Stimulated activated CD8-positive, alpha-beta memory T cell treated with anti-CD3 and anti-CD28 coated beads, Interleukin-2, amount 100 ng/mL, for 48 hours (primary cell): ENCODE data around the gene NDUFA6.
A peak's percentile ranks its signal among the peaks of the same experiment; 100 is the strongest.

ENCODE experiments used
- DNase-seq, 2 donors: peaks; one replicate each; pipeline ENCODE4 v3.0.0-alpha.2; 2020; ENCODE audit warnings: low read depth in 2 of 2

NDUFA6 gene

DNA sequence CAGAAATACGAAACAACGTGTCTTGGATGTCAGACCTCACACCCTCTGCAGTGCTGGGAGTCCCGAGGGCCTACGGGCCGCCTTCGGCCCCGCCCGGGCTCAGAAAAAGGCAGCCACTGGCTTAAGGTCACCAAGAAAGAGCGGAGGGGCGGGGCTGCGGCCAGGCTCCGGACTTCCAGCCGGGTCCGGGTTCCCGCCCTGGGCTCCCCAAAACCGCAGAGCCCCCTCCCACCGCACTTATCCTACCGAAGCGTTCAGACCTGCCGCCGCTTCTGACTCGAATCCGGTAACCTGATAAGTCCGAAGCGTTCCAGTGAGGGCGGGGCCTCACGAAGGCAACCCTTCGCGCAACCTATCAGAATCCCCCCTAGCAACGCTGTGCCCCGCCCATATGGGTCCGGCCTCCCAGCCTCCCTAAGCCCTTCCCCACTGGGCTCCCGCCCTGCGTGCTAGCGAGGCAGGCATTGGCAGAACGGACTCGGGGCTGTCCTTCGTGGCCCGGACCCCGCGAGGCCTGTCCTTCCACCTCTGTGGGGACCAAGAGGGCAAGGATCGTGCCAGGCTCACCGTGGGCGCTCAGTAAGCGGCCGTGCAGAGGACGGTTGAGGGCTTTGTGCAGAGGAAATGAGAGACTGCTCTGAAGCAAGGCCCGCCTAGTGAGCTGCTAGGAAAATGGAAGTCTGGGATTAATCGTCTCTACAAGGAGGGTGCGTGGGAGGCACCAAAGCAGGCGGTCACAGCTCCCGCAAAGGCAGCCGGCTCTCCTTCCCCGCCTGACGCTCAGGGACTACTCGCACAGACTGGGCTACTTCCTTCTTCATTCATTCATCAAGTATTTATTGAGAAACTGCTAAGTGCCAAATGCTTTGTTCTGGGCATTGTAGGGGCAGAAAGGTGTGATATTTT, 19.8 kb downstream of the NDUFA6 start, which contains the start of gene NAGA:
NAGA (minus strand) TSS at position 296 of the 906 bp plus-strand sequence. CDS start 515 bp downstream, outside the sequence.
- peak; percentile 80 to 93 for DNase-seq

DNA sequence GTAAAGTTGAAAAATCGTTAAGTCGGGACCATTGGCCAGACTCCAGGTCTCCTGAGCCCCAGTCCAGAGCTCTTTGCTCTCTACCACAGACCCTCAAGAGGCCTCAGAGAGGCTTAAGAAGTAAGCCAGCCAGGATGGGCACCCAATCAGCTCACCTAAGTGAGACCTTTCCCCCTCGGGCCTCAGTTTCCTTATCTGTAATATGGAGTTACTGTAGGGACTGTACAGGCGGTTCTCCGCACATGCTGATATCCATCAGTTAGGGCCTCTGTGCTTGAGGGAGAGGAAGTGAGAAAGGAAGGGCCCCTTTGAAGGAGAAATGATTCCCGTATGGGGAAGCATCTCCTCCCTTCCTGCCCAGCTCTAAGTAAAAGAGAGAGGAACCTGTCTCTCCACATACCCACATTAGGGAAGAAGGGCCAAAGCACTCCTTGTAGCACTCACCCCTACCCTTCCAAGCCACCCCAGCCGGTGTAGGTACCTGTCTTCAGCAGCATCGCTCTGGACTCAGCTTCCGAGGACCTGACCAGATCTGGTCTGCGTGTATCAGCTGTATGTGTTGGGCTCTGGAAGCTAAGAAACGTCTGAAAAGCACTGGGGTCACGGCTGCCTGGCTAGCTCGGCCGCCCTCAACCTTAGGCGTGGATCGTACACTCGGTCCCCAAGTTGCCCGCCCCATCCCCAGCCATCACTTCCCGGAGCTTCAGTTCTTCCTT, 20.6 kb downstream of the NDUFA6 start:
- no peak for DNase-seq

DNA sequence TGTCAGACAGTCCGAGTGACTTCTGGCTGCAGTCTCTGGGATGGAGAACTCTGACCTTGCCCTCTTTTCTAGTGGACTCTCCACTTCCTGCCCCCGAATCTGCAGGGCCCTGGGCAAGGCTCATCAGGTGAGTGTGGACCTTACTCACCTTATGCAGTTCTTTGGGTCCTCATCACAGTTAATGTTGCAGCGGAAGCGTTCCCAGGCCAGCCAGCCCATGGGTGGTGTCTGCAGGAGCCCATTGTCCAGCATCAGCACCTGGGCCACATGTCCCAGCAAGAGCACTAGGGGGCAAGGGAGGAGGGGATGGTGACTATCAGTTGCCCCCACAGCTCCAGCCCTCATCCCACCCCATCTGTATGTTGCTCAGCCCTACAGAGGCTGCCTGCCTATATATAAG, 22.3 kb downstream of the NDUFA6 start:
- DNase-seq, result no peak

DNA sequence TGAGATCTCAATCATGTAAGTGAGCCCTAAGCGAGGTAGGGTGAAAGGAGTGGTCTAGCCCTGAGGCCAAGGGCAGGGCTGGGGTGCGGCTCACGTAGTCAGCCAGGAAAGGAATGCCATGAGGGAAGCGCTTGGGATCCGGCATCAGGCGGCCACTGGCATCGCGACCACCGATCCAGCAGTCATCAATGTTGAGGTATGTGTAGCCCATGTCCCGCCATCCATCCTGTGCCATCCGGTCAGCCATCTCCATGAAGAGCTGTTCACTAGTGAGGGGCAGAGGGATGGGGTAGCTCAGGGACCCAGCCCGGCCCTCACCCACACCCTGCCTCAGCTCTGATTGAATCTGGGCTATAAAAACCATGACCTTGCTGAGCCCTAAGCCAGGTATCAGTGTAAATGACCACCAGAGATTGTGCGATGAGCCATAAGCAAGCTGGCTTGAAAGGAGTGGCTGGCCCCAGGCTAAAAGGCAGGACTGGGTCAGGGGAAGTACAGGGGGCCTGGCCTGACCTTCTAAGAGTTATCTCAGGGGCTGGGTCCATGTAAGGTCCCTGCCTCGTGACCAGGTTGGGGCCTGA, 22.8 kb downstream of the NDUFA6 start:
- DNase-seq, result no peak

DNA sequence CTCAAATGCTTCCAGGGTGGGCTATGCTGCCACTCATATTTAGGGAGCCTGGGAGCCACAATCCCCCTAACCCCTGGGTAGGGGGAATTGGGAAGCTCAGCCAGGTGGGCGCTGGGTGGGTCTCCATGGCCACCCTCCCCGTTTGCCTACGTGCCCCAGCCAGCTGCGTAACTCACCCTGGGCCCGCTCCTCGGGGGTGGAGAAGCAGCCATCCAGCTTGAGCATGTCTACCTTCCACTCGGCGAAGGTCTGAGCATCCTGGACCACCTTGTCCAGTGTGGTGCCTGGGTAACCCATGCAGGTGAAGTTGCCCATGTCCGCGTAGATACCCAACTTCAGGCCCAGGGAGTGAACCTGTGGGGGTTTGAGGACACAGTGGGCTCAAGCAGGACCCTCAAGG, 23.6 kb downstream of the NDUFA6 start:
- DNase-seq, result no peak

DNA sequence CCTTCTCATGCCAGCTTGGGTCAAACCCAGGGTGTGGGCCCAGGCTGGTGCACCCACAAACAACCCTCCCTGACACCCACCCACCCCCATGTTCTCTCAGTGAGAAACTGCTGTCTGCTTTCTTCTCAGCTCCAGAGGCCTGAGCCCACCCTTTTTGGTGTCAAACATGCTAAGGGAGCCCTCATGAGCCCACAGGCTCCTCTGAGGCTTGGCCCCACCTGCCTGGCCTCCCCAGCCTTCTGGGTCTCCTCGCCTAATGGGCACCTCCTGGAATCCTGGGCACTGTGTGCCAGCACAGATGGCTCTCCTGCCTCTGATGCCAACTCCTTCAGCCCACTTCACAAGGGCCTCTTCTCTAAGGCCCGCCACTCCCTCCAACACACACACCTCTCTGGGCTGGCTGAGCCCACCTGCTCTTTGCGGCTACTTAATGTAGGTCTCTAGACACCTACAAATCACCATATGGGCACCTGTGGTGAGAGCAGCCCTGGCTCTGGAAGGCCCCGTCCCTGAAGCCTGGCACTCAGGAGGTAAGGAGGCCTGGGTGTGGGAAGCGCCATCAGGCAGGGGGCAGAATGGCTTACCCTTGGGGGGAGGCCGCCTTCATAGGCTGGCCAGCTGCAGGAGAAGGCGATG, 24.3 kb downstream of the NDUFA6 start:
- DNase-seq, result no peak

DNA sequence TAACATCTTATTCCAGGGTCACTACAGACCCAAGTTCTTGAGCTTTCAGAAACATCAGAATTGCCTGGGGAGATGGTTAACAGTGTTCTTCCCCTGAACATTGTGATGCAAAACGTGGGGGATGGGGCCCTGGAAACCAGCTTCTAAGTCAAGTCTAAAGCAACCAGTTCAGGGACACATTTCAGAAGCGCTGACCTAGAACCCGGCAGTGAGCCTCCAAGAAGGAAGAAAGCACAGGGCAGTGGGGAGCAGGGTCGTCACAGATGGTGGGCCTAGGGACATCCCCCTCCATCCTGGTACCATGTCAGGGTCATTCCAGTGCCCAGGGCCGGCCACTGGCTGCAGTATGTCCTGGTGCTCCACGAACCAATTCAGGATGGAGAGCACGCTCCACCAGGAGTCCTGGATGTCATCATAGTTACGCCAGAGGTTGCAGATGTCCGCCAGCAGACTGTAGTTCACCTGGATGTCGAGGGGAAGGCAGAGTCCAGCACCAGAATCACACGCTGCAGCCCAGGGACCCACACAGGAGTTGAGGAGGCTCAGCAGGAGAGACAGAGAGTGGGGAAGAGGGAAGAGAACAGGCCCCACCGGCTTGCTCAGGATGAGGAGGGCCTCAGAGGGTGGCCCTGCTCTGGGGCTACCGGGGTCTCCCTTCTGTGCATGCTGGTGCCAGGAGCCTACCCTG, 25.0 kb downstream of the NDUFA6 start:
- no peak for DNase-seq

DNA sequence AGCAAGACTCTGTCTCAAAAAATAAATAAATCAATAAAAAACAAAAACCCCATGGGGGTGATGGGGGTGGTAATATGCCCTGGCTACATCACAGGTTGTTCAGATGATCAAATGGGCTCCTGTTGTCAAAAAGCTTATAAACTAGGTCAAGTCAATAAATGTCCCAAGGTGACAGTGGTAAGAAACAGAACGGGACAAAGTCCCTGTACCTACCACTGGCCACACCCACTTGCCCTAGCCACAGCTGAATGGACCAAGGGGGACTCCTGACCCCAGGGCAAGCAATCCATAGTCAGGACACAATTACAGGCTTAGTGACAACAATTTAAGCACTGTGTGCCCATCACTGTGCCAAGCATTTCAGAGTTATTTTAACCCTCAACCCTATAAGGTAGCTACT, 25.9 kb downstream of the NDUFA6 start:
- DNase-seq, result no peak

DNA sequence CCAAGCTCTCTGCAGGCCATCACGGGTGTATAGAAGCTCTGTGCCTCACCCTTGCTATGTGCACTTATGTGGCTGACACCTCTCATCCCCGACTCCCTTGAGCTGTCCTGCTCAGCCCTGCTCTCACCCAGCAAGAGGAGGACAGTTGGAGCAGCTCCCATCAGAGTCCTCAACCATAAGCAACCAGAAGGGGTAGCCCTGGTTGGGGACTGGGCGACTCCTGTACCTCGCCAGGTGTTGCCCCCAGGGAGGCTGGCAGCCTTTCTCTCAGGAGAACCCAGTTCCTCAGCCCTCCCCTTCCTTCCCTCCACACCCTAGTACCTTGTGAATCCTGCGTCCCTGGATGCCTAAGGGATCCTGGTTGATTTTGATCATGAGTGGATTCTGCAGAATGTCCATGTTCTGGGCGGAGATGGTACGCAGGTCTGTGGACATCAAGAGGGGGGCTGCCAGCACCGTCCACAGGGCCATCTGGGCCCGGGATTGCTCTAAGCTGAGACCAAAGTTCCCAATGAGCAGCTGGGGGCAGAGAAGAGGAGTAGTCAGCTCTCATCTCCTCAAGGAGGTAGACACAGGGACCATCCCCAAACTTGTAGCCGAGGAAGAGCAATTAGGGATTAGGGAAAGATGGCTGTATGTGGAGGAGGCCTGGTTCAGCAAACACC, 27.9 kb downstream of the NDUFA6 start:
- no peak for DNase-seq

DNA sequence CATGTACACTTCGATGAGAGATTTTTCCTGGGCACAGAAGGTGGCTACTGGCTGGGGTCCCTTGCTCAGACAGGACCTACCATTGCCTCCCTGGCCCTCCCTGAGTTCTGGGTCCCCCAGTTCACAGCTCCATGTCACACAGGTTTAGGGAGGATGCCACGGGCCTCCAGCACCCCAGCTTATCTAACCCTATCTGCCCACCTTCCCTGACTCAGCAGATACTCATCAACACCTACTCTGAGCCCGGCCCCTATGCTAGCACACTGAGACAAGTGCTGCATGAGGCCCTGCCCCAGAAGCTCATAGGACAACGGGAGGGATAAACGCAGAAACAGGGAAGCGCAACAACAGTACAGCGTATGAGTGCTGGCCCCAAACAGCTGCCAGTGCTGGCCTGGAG, 29.5 kb downstream of the NDUFA6 start:
- DNase-seq, result no peak

DNA sequence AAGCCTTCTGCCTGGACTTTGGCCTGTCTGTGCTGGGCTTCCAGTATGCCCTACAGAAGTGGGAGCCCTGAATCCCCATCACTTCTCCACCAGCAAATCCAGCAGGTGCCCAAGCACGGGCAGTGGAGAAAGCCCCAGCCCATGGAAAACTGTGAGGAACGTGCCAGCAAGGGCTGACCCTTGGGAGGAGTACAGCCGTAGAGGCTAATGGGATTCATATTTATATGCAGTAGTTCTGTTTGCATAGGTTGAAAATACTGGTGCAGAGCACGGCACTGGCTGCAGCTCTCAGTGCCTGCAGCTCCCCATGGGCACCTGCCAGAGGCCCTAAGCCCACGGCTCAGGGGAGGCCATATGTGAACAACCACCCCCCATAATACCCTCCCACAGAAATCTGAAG, 30.1 kb downstream of the NDUFA6 start:
- no peak for DNase-seq

DNA sequence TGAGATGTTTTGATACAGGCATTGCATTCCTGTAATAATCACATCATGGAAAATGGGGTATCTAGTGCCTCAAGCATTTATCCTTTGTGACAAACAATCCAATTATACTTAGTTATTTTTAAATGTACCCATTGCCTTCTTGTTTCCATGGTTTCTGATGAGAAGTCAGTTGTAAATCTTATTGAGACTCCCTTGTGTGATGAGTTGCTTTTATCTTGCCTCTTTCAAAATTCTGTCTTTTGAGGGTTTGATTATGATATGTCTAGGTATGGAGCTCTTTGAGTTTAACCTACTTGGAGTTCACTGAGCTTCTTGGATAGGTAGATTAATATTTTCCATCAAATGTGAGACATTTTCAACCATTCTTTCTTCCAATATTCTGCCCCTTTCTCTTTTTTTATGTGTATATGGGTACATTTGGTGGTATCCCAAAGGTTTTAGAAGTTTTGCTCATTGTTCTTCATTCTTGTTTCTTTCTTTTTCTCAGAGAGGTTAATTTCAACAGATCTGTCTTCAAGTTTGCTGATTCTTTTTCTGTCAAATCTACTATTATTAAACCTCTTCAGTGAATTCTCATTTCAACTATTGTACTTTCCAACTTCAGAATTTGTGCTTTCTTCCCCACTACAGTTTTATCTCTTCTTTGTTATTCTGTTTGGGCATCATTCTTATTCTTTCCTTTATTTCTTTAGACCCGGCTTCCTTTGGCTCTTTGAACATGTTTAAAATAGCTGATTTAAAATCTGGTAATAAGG, 33.6 kb downstream of the NDUFA6 start:
- DNase-seq, result no peak

DNA sequence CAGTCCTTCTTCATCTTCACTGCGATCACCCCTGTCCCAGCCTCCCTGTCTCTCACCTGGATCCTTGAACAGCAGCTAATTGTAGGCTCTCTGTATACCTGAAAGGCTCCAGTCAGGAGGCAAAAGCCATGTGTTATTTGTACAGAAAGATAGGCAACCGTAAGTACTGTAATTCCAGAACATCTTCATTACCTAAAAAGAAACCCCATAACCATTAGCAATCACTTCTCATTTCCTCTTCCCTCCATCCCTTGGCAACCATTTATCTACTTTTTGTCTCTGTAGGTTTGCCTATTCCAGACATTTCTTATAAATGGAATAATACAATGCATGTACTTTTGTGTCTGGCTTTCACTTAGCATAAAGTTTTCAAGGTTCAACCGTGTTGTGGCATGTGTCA, 37.8 kb downstream of the NDUFA6 start:
- DNase-seq, result no peak

DNA sequence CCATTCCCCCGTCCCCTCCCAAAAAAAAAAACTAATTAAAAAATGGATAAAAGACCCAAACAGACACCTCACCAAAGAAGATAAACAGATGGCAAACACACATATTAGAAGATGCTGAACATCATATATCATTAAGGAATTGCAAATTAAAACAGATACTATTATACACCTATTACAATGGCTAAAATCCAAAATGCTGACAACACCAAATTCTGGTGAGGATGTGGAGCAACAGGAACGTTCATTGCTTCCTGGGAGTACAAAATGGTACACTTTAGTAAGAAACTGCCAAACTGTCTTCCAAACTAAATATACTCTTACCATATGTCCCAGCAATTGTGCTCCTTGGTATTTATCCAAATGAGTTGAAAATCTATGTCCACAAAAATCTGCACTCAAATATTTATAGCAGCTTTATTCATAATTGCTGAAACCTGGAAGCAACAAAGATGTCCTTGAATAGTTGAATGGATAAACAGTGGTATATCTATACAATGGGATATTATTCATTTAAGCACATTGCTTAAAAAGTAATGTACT, 39.9 kb downstream of the NDUFA6 start:
- DNase-seq, result no peak

DNA sequence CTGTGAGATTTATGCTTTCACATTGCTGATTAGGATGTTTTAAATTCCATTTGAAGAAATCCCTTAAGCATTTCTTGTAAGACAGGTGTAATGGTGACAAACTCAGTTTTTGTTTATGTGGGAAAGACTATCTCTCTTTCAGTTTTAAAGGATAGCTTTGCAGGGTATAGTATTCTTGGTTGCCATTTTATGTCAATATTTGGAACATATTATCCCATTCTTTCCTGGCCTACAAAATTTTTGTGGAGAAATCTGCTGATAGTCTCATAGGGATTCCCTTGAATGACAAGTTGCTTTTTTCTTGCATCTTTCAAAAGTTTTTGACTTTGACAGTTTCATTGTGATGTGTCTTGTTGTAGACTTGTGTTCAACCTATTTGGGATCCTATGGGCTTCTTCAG, 48.8 kb downstream of the NDUFA6 start:
- DNase-seq, result no peak

DNA sequence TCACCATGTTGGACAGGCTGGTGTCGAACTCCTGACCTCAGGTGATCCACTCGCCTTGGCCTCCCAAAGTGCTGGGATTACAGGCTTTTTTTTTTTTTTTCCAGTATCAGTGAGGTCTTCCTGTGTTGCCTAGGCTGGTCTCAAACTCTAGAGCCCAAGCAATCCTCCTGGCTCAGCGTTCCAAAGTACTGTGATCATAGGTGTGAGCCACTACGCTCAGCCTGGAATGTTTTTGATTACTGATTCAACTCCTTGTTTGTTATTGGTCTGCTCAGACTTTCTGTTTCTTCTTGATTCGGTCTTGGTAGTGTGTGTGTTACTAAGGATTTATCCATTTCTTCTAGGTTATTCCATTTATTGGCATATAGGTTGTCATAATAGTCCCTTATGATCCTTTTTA, 51.3 kb downstream of the NDUFA6 start:
- no peak for DNase-seq
